ENCODE data around the gene PLEK.

DNA sequence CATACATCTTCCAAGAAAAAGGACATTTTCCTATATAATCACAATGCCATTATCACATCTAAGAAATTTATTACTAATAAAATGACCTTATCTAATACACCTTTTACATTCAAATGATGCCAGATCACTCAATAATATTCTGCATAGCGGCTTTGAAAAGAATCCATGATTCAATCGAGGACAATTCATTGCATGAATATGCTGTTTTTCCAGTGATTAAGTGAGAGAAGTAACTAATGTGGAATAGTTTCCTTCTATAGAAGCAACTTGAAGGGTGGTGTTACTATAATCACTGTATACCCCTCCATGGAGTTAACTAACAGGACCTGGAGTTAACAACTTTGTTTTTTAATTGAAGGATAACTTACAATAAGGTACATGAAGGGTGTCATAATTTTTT is 9.1 kb downstream of the PLEK start:
- TF ChIP-seq, protein P1, sequence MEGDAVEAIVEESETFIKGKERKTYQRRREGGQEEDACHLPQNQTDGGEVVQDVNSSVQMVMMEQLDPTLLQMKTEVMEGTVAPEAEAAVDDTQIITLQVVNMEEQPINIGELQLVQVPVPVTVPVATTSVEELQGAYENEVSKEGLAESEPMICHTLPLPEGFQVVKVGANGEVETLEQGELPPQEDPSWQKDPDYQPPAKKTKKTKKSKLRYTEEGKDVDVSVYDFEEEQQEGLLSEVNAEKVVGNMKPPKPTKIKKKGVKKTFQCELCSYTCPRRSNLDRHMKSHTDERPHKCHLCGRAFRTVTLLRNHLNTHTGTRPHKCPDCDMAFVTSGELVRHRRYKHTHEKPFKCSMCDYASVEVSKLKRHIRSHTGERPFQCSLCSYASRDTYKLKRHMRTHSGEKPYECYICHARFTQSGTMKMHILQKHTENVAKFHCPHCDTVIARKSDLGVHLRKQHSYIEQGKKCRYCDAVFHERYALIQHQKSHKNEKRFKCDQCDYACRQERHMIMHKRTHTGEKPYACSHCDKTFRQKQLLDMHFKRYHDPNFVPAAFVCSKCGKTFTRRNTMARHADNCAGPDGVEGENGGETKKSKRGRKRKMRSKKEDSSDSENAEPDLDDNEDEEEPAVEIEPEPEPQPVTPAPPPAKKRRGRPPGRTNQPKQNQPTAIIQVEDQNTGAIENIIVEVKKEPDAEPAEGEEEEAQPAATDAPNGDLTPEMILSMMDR (conservative IDR thresholded peaks at IDR 0.05) = no peak
- TF ChIP-seq ZFX (IDR thresholded peaks at IDR 0.05) = no peak

All from C4-2B (cell line).